ENCODE results near the gene THRB.
A peak's percentile ranks its signal among the peaks of the same experiment; 100 is the strongest.

THRB gene

GRCh38 chr3:24211381-24211780, 283.3 kb downstream of the THRB start:
- DNase-seq, result no peak

DNA sequence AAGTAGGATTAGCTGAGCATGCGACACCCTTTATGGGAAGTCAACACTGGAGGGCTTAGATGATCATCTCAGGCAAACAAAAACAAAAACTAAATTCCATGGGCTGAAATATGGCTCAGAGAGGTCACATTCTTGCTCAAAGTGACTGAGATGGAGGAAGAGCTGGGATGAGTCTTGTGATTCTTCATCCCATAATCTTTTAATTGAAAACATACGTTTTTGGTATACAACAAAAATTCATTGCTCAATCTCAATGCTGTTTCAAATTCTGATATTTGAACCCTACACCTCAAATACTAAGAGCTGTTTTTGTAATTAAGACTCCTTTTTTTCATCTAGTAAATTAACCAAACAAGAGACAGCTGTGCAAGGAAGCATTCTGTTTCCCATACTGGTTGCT, 292.6 kb downstream of the THRB start:
- DNase-seq, result no peak

- no peak for DNase-seq
Measured at GRCh38 chr3:24201301-24201700, 293.3 kb downstream of the THRB start.

DNA sequence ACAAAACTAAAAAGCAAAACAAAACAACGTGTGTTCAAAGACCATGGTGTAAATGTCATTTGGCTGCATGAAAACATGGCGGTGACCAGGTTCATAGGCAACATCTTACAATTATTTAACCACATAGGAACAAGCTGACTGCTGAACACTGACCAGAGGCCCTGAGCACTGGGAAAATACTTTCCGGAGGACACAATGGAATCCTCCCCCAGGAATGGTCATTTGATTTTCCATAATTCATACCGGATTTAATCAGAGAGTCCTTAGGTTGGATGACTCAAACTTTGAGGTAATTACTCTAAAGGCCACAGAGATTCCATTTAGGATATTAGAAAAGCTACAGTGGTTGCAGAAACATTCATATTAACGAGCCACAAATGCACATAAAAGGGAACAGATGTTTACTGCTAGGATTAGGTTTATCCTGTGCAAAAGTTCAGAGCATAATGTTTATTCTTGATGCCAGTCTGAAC, 294.8 kb downstream of the THRB start:
- no peak for DNase-seq

- DNase-seq, result no peak
Measured at GRCh38 chr3:24199300-24199699, 295.4 kb downstream of the THRB start.

- DNase-seq, result no peak
Measured at GRCh38 chr3:24198728-24199127, 295.9 kb downstream of the THRB start.

DNA sequence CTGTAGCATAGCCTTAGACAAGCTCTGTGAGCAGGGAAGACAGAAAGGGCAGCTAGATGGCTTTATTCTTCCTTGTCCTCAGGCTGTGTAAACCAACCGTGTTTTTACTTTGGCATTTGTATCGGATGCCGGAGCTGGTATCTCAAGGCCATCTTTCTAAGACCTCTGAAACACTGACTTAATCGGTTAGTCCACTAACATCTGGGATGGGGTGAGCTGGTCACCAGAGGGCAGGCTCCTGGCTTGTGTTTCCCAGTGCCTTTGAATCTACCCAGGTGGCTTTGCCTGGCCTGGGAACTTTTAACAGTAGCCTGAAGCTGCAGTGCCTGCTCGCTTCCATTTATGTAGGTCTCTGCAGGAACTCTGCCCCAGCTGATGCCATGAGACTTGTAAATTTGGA, 296.8 kb downstream of the THRB start:
- no peak for DNase-seq

DNA sequence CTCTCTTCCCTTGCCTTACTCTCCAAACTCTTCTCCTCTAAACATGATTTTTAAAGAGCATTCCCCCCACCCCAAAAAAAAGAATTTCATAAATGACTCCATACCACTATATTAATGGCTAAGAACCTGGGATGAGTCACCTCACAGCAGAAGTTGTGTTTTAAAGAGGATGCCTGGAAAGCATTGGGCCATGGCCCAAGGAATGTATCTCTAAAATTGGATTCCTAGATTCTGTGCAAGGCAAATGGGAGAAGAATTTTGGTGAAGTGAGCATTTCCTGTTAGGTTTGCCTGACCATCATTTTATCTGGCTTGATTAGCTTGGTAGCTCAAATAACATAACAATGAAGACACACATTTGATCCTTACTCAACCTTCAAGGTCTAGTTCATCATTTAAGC, 298.1 kb downstream of the THRB start:
- DNase-seq, result no peak

DNA sequence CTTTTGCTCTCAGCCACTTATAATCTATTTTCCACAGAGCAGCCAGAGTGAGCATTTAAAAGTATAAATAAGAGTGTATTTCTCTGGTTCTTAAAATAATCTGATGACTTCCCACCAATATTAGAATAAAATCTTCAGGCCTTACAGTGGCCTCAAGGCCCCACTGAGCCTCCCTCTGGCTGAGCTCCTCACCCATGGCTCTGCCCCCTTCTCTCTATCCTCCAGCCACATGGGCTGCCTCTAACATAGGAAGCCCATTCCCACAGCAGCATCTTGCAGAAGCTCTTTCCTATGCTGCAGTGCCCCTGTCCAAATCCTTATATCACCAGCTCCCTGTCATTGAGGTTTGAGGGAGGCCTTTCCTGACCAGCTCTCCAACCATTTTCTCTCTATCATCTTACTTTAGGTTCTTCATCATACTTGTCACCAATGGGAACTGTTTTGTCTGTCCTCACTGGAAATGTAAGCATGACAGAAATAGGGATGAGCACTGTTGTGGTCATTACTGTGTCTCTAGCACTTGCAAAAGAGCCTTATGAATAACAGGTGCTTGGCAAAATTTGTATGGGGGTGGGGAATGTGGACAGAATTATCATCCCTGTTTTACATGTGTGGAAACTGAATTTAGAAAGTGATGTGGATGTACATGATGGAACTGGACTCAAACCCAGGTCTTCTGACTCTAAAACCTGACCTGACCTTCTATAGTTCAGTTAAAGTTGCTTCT, 299.0 kb downstream of the THRB start:
- no peak for DNase-seq

DNA sequence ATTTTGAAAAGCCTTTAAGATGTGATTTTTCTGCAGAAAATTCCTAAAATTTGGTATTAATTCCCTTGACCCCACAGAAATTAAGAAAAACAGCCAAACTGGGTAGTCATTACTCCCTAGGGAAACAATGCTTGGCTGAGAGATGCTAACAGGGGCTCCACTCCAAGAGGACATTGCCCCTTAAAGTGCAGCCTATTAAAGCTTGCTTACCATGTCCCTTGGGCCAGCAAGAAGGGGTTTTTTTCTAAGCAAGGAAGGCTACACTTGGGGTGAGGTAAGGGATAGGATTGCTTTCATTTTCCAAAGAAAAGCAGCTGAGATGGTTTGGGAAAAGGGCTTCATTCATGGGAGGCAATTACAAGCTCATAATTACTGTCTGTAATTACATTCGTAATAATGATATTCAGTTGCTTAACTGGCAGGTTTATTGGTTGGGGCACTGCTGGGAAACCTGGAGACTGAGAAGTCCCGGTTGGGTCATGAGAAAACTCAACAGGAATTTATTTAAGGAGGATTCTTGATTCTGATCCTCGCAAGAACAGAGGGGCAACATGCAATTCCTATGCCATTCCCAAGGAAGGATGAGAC, 302.1 kb downstream of the THRB start:
- peak; percentile 74 for DNase-seq

GRCh38 chr3:24191801-24192403, 302.7 kb downstream of the THRB start:
- peak; percentile 30 for DNase-seq

- DNase-seq, result no peak
Measured at GRCh38 chr3:24190256-24190655, 304.4 kb downstream of the THRB start.

DNA sequence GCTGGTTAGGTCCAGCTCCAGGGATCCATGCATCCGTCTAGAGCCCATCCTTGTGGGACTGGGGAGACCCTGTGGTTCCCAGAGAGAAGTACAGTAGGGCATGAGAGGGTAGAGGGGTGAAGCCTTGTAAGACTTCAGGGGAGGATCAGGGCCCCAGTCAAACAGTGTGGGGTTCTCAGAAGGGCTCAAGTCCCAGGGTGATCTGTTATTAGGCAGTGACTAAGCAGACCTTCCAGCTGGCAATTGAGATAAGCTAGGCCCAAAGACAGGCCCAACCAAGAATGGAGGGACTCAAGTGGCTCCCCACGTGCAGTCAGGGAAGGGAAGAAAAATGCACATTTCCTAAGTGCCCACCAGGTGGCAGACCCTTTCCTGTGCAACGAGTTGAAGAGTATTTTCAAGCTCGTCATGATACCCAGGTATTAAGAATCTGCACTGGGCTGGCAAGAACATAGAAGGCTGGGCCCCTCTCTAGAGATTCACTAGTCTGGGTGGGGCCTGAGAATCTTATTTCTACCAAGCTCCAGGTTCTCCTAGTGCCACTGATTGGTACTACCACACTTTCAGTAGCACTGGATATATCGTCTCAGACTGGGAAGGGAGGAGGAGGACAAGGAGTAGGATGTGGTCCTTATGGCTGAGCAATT, 308.8 kb downstream of the THRB start:
- DNase-seq, result peak; percentile 40

DNA sequence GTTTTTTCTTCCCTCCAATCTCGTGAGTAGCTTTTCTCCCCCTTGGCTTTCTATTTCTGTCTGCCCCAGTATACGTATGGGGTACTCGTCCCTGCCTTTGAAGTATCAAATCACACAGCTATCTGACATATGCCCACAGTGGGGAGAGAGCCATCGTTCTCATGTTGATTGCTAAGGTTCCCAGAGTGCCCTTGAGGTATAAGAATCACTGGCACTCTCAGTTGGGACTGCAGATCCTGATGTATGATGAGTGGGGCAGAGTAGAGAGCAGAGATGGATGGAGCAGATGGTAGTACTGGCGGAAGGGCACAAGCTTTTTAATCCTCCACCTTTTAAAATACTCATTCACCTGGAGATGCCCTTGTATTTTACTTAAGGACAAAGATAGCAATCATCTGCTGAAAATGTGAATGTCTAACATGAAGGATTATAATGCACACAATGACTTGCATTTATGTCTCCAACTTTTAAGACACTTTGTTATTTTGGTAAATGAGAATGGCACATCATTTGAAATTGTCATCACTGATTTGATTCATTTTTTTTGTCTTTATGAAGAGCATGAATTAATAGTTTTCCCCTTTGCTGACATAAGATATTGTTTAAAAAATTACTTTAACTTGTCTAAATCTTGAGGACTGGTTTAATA, 310.0 kb downstream of the THRB start:
- DNase-seq, result no peak

DNA sequence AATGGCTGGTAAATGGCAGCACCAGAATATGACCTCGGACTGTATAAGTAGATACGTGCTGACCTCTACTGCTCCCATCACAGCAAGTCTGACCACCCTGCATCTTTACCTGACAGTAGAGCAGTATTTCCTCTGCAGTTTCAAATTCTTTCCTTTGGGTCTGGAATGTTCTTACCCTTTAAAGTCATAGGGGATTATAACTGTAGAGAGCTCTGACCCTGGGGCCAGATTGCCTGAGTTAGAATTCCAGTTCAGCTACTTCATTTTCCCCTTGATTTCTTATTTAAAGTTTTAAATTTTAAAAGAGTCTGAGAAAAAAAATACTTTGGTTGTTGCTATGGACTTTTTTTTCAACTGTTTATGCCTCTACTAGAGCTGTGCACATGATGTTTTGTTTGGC, 311.9 kb downstream of the THRB start:
- no peak for DNase-seq

GRCh38 chr3:24181256-24181655, 313.4 kb downstream of the THRB start:
- no peak for DNase-seq

DNA sequence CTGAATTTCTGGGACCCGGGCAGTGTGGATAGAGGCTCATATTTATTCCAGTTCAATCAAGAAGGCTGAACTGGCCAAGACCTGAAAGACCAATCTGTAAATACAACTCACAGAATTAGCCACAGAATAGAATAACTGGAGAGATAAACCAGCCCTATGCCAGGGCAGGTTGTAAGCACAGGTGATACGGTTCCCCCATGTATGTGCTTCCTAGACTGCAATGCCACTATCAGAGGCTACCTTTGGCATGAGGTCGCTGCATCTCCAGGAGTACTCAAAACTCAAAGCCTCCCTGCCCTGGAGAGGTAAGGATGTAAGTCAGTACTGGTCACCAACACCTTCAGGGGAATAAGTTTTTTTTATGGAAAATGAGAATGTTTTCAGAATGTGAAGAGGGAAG, 314.0 kb downstream of the THRB start:
- no peak for DNase-seq

DNA sequence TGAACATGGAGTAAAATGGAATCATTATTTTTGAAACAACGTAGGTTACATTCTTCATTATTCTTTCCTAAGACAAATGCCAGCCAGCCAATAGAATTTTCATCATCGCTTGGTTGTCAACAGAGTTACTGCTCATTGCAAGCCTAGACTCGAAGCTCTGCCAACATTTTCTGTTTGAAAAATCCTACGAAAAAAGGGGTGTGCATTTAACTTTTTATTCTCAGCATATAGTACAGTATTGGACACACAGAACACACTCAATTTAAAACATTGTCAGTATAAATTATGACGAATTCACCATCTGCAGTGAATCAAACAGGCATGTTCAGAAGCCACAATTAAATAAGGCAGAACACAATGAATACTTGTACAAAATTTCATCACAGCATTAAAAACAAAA, 317.4 kb downstream of the THRB start:
- DNase-seq, result no peak

DNA sequence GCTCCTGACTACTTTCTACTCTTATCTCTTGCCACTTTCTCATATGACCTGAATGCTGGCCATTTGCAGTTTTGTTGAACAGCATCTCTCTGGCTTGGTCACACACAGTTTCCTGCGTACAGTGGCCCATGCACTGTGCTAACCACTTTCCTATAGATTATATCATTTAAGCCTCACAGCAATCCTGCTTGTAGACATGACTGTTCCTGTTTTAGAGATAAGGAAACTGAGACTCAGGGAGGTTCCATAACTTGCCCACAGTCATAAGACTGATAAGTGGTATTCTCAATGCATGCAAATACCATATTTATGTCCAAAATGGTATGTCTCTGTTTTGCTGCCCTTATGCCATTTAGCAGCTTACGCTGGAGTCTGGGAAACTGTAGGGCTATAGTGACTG, 320.0 kb downstream of the THRB start:
- no peak for DNase-seq

DNA sequence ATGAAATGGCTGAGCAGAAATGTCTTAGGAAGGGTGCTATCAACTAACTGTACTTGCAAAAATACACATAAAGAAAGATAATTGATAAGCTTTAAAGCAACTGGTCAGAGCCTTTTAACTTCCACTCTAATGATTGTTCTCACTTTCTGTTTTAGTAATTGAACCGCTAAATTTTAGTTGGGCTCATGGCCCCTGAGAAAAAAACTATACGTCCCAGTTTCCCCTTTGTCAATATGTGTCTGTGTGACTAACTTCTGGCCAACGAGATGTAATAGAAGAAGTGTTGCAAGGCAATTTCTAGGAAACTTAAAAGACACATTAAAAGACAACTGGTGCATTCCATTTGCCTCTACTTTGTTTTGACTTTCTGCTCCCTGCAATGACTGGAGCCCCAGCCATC, 325.7 kb downstream of the THRB start:
- no peak for DNase-seq

GRCh38 chr3:24167429-24167828, 327.2 kb downstream of the THRB start:
- no peak for DNase-seq

DNA sequence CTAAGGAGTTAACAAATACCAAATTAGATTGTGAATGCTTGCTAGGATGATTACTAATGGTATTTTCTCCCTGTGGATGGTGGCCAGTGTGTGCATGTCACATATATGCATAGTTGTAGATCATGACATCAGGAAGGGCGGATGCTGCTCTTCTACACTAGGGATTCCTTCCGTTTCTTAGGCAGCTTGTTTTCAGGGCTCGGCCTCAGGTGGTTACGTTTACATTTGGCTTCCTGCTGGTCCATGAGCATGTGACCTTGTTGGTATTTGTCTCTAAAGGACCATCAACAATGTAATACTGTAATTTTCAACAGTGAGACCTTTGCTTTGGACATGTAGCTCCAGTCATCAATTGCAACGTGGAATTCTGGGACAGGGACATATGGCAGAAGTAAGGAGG, 328.1 kb downstream of the THRB start:
- DNase-seq, result no peak

GRCh38 chr3:24165603-24165982, 329.1 kb downstream of the THRB start:
- DNase-seq, result no peak

Measured in NCI-H1105 (cell line).